ENCODE results near the gene UQCC2. TPM values are rescaled to one million over a fixed set of nuclear protein-coding genes. Genes with fewer than 3 reads are reported as not detected.

The UQCC2 gene
- total RNA-seq, 1 donor from 2014 or later = 54.9 TPM

DNA sequence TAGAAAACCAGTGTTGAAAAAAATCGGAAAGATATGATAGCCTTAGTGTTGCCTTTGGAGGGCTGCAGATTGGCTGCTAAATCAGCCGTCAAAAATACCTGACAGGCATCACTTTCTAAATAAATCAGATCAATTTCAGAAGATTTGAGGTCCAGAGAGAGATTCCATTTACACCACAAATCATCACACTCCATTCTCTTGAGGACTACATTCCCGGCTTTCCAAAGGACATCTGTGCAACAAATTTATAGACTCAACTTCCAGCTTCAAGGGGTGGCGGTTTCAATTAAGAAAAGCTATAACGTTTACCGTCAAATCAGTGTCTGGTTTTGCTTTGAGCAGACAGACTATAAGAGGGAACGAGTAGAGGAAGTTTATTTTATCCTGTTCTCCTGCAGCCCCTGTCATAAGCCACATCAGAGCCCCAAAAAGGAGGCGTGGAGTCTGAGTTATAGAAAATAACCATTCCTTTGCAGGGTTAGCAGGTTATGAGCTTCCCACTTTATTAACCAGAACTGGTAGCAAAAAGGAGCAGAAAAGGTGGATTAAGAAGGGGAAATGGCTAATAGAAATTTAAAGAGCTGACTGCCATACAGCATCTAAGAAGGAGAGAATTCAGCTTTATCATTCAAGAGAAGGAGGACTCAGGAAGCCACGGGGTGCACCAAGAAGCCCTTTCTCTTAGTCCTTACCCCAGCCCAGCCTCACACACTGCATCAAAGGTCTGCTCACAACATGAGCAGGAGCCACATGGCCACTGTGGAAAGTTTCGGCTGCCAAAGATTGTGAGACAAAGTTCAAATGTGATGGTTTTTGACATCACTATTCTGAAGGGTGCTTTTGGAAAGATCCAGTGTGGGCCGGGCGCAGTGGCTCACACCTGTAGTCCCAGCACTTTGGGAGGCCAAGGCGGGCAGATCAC lies 12.9 kb upstream of the UQCC2 start:
- H3K27ac Mint-ChIP-seq (ENCODE audit: unreplicated experiment) = no peak overlapping the region
- no peak overlapping the region for H3K4me3 Mint-ChIP-seq (ENCODE audit: unreplicated experiment)
- no peak for DNase-seq (ENCODE audit: low spot score)
- H3K9me3 Mint-ChIP-seq (ENCODE audit: unreplicated experiment) = no peaks in the 10 kb centered on the region
- peaks cover 2% of the 10 kb centered on the region for H3K27me3 Mint-ChIP-seq (ENCODE audit: unreplicated experiment)
- no peaks in the 10 kb centered on the region for H3K36me3 Mint-ChIP-seq (ENCODE audit: low read depth, unreplicated experiment)
- no peaks in the 10 kb centered on the region for H3K4me1 Mint-ChIP-seq (ENCODE audit: unreplicated experiment)
- TF ChIP-seq, protein P1, sequence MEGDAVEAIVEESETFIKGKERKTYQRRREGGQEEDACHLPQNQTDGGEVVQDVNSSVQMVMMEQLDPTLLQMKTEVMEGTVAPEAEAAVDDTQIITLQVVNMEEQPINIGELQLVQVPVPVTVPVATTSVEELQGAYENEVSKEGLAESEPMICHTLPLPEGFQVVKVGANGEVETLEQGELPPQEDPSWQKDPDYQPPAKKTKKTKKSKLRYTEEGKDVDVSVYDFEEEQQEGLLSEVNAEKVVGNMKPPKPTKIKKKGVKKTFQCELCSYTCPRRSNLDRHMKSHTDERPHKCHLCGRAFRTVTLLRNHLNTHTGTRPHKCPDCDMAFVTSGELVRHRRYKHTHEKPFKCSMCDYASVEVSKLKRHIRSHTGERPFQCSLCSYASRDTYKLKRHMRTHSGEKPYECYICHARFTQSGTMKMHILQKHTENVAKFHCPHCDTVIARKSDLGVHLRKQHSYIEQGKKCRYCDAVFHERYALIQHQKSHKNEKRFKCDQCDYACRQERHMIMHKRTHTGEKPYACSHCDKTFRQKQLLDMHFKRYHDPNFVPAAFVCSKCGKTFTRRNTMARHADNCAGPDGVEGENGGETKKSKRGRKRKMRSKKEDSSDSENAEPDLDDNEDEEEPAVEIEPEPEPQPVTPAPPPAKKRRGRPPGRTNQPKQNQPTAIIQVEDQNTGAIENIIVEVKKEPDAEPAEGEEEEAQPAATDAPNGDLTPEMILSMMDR (IDR thresholded peaks at IDR 0.05; ENCODE audit: unreplicated experiment) = no peak

GRCh38 chr6:33723371-33724085 lies 12.0 kb upstream of the UQCC2 start:
- Mint-ChIP-seq H3K27me3 (ENCODE audit: unreplicated experiment) (peaks cover 4% of the 10 kb centered on the region), H3K27ac (ENCODE audit: unreplicated experiment) (no peak overlapping the region), H3K4me1 (ENCODE audit: unreplicated experiment) (no peaks in the 10 kb centered on the region), H3K9me3 (ENCODE audit: unreplicated experiment) (no peaks in the 10 kb centered on the region), H3K4me3 (ENCODE audit: unreplicated experiment) (no peak overlapping the region), H3K36me3 (ENCODE audit: low read depth, unreplicated experiment) (no peaks in the 10 kb centered on the region)
- DNase-seq (ENCODE audit: low spot score) = no peak
- TF ChIP-seq, protein P1 (IDR thresholded peaks at IDR 0.05; ENCODE audit: unreplicated experiment) = no peak

DNA sequence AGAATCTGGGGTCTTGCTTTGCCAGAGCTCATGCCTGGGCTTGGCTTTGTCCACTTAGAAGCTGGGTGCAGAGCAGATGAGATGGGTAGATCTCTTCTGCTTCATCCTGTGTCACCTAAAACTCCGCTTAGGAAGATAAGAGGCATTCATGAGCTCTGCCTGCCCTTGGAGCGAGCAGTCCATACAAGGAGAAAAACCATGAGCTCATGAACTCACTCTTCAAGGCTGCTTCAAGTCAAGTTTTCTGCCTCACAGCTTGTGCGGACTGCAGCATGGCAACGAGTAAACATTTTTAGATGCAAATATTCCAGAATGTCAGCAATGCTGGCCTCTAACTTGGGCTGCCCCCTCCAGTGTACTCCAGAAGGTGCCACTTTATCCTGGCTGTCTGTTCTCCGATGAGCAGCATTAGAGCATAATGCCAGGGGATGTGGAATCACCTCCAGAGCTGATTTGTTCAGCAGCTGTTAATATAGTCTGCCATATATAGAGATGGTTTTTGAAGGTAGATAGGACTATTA lies 10.7 kb upstream of the UQCC2 start:
- H3K4me3 Mint-ChIP-seq (ENCODE audit: unreplicated experiment) = no peak overlapping the region
- H3K27ac Mint-ChIP-seq (ENCODE audit: unreplicated experiment) = no peak overlapping the region
- no peaks in the 10 kb centered on the region for H3K36me3 Mint-ChIP-seq (ENCODE audit: low read depth, unreplicated experiment)
- no peak for DNase-seq (ENCODE audit: low spot score)
- no peaks in the 10 kb centered on the region for H3K4me1 Mint-ChIP-seq (ENCODE audit: unreplicated experiment)
- no peaks in the 10 kb centered on the region for H3K9me3 Mint-ChIP-seq (ENCODE audit: unreplicated experiment)
- TF ChIP-seq, protein P1 (IDR thresholded peaks at IDR 0.05; ENCODE audit: unreplicated experiment) = no peak
- H3K27me3 Mint-ChIP-seq (ENCODE audit: unreplicated experiment) = peaks cover 4% of the 10 kb centered on the region

GRCh38 chr6:33721508-33721907 lies 10.0 kb upstream of the UQCC2 start:
- no peaks in the 10 kb centered on the region for H3K4me1 Mint-ChIP-seq (ENCODE audit: unreplicated experiment)
- TF ChIP-seq, protein P1 (IDR thresholded peaks at IDR 0.05; ENCODE audit: unreplicated experiment) = no peak
- H3K36me3 Mint-ChIP-seq (ENCODE audit: low read depth, unreplicated experiment) = no peaks in the 10 kb centered on the region
- H3K9me3 Mint-ChIP-seq (ENCODE audit: unreplicated experiment) = no peaks in the 10 kb centered on the region
- no peak for DNase-seq (ENCODE audit: low spot score)
- no peak overlapping the region for H3K27ac Mint-ChIP-seq (ENCODE audit: unreplicated experiment)
- H3K4me3 Mint-ChIP-seq (ENCODE audit: unreplicated experiment) = no peak overlapping the region
- peaks cover 4% of the 10 kb centered on the region for H3K27me3 Mint-ChIP-seq (ENCODE audit: unreplicated experiment)

Data from endothelial cell (in vitro differentiated cells).